ENCODE data around the gene ASAH2B.

ASAH2B gene

GRCh38 chr10:50807851-50808776 lies 68.4 kb downstream of the ASAH2B start:
- no peak overlapping the region for H3K4me3 ChIP-seq (ENCODE audit: low read depth, low read length)
- TF ChIP-seq, protein P1, sequence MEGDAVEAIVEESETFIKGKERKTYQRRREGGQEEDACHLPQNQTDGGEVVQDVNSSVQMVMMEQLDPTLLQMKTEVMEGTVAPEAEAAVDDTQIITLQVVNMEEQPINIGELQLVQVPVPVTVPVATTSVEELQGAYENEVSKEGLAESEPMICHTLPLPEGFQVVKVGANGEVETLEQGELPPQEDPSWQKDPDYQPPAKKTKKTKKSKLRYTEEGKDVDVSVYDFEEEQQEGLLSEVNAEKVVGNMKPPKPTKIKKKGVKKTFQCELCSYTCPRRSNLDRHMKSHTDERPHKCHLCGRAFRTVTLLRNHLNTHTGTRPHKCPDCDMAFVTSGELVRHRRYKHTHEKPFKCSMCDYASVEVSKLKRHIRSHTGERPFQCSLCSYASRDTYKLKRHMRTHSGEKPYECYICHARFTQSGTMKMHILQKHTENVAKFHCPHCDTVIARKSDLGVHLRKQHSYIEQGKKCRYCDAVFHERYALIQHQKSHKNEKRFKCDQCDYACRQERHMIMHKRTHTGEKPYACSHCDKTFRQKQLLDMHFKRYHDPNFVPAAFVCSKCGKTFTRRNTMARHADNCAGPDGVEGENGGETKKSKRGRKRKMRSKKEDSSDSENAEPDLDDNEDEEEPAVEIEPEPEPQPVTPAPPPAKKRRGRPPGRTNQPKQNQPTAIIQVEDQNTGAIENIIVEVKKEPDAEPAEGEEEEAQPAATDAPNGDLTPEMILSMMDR (IDR thresholded peaks at IDR 0.05; ENCODE audit: borderline replicate concordance, insufficient read depth, low read depth, low read length): no peak
